ENCODE results near the gene SYCN.

Gene SYCN

DNA sequence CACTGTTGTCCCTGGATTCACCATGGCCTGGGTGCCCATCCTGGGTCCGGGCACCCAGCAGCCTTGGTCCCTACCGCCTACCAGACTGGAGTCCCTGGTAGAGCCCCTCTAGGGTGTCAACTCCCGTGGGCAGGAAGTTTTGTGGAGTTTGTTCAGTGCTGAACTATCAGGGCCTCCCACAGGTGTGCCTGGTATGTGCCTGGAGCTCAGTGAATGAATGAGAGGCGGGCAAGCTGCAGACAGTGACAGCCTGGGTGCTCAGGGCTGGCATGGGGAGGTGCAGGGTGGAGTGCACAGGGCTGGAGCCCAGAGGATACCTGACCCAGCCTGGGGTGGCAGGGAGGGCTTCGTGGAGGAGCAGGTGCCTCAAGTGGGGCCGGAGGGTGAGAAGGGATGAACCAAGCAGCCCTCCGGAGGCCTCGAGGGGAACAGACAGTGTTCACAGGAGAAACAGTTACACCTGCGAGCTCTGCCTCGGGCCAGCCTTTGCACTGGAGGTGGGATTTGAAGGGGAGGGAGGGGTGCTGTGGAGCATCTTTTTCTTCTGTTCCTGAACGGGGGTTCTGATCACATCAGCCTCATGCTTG is 48.9 kb downstream of the SYCN start:
- DNase-seq (ENCODE audit: low read depth) = no peak

DNA sequence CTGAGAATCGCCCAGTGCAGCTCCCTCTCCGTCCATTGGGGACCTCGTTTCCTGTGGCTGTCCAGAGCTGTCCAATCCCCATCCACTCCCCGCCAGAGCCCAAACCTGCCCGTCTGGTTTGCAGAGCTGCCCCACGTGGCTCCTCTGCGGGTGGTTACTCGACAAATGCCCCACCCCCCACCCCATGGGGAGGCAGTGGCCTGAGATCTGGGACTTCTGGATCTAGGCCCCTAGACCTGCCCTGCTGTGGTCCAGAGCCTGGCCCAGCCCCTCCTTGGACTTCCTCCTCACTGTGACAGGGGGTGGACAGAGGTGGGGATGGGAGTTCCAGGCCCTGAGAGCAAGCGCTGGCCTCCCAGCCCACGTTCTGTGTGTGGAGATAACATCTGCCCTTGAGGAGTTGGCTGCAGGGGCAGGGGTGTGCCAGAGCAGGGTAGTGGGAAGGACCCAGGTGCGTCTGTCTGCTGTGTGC is 49.4 kb downstream of the SYCN start:
- DNase-seq (ENCODE audit: low read depth) = no peak

DNA sequence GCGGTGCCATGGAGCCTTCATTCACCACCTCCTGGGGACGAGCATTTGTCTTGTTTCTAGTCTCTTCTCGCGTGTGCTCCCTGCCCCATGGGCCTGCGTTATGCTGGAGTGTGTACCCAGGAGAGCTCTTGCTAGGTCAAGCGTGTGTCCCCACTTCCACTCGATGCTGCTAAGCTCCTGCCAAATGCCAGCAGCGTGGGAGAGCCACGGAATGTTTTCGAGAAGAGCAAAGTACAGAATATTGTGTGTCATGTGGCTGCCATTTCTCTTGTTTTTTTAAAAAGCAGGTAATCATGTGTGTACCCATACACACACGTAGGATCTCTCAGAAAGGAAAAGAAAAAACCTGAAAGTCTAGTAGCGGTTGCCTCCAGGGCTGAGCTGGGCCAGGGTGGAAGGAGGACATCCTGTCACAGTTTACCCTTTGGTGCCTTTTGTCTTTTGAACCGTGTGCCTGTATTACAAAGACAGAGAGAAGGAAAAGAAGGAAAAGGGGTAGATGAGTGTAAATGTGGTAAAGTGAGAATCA is 49.9 kb downstream of the SYCN start:
- DNase-seq (ENCODE audit: low read depth) = no peak

Measured in GM04504 (cell line).